ENCODE measurements around the gene TTYH2.
"Not testable (repeated sequence)": the region's sequence is repeated elsewhere in the genome, so short reads cannot be mapped to it uniquely, and the experiment has no call there.

Gene TTYH2

GRCh38 chr17:74185571-74186185, 27.7 kb upstream of the TTYH2 start:
- TF ChIP-seq CTCF (IDR thresholded peaks at IDR 0.05; ENCODE audit: insufficient read depth, low read depth, low read length, missing control alignments) = no peak
- no peak overlapping the region for H3K4me3 ChIP-seq (ENCODE audit: low read length)

GRCh38 chr17:74186498-74186897, 26.9 kb upstream of the TTYH2 start:
- DNase-seq (ENCODE audit: low read depth) = no peak
- no peak for TF ChIP-seq CTCF (IDR thresholded peaks at IDR 0.05; ENCODE audit: insufficient read depth, low read depth, low read length, missing control alignments)
- no peak overlapping the region for H3K4me3 ChIP-seq (ENCODE audit: low read length)

More at GRCh38 chr17:74185571-74186185, 27.7 kb upstream of the TTYH2 start:
- no peak for DNase-seq (ENCODE audit: low read depth)

GRCh38 chr17:74187761-74188160, 25.6 kb upstream of the TTYH2 start:
- no peak for DNase-seq (ENCODE audit: low read depth)
- no peak overlapping the region for H3K4me3 ChIP-seq (ENCODE audit: low read length)
- TF ChIP-seq CTCF (IDR thresholded peaks at IDR 0.05; ENCODE audit: insufficient read depth, low read depth, low read length, missing control alignments) = no peak

- DNase-seq (ENCODE audit: low read depth); H3K4me3 ChIP-seq (ENCODE audit: low read length): not testable (repeated sequence)
Measured at GRCh38 chr17:74188687-74189086, 24.7 kb upstream of the TTYH2 start.

GRCh38 chr17:74190154-74190553, 23.2 kb upstream of the TTYH2 start:
- no peak overlapping the region for H3K4me3 ChIP-seq (ENCODE audit: low read length)
- no peak for TF ChIP-seq CTCF (IDR thresholded peaks at IDR 0.05; ENCODE audit: insufficient read depth, low read depth, low read length, missing control alignments)
- DNase-seq (ENCODE audit: low read depth) = no peak

- no peak for TF ChIP-seq CTCF (IDR thresholded peaks at IDR 0.05; ENCODE audit: insufficient read depth, low read depth, low read length, missing control alignments)
- H3K4me3 ChIP-seq (ENCODE audit: low read length) = no peak overlapping the region
- DNase-seq (ENCODE audit: low read depth) = peak; percentile 49
Measured at GRCh38 chr17:74190807-74191406, 22.5 kb upstream of the TTYH2 start.

GRCh38 chr17:74192950-74193781, 20.2 kb upstream of the TTYH2 start:
- peak; percentile 69 for DNase-seq (ENCODE audit: low read depth)
- no peak for TF ChIP-seq CTCF (IDR thresholded peaks at IDR 0.05; ENCODE audit: insufficient read depth, low read depth, low read length, missing control alignments)
- no peak overlapping the region for H3K4me3 ChIP-seq (ENCODE audit: low read length)
